ENCODE measurements around the gene COPB2.

COPB2 gene

GRCh38 chr3:139326131-139326530, 63.3 kb downstream of the COPB2 start:
- DNase-seq = no peak

GRCh38 chr3:139325551-139325950, 63.9 kb downstream of the COPB2 start:
- DNase-seq = no peak

GRCh38 chr3:139324456-139324855, 65.0 kb downstream of the COPB2 start:
- DNase-seq = no peak

- DNase-seq = no peak
These were observed 66.3 kb downstream of the COPB2 start for GRCh38 chr3:139323146-139323545.

- no peak for DNase-seq
These were observed 67.1 kb downstream of the COPB2 start for GRCh38 chr3:139322346-139322745.

- no peak for DNase-seq
These were observed 68.7 kb downstream of the COPB2 start for GRCh38 chr3:139320551-139321309.

GRCh38 chr3:139319428-139320402, 69.7 kb downstream of the COPB2 start:
- DNase-seq = no peak

GRCh38 chr3:139318826-139319225, 70.6 kb downstream of the COPB2 start:
- DNase-seq = no peak

- DNase-seq = peak; percentile 2
These were observed 71.0 kb downstream of the COPB2 start for GRCh38 chr3:139318431-139318816.

- no peak for DNase-seq
These were observed 71.6 kb downstream of the COPB2 start for GRCh38 chr3:139317660-139318430.

- no peak for DNase-seq
These were observed 72.2 kb downstream of the COPB2 start for GRCh38 chr3:139317215-139317614.

GRCh38 chr3:139313921-139314320, 75.5 kb downstream of the COPB2 start:
- DNase-seq = no peak

GRCh38 chr3:139312959-139313358, 76.5 kb downstream of the COPB2 start:
- DNase-seq = no peak

GRCh38 chr3:139312416-139312815, 77.0 kb downstream of the COPB2 start:
- no peak for DNase-seq

- no peak for DNase-seq
These were observed 77.9 kb downstream of the COPB2 start for GRCh38 chr3:139311557-139311956.

- no peak for DNase-seq
These were observed 78.9 kb downstream of the COPB2 start for GRCh38 chr3:139310474-139310933.

- no peak for DNase-seq
These were observed 79.6 kb downstream of the COPB2 start for GRCh38 chr3:139309880-139310279.

- no peak for DNase-seq
These were observed 80.3 kb downstream of the COPB2 start for GRCh38 chr3:139309061-139309591.

GRCh38 chr3:139308560-139308959, 80.9 kb downstream of the COPB2 start:
- DNase-seq = no peak

- DNase-seq = no peak
These were observed 81.6 kb downstream of the COPB2 start for GRCh38 chr3:139307601-139308555.

All from SHP77 treated with DMSO at 0.1 percent for 48 hours (cell line).